Stimulated activated CD8-positive, alpha-beta memory T cell treated with anti-CD3 and anti-CD28 coated beads, Interleukin-4, amount 100 ng/mL, for 1 hour (primary cell): ENCODE data around the gene WTAP.

Experiments used
- DNase-seq, 2 donors: peaks; one replicate each; pipeline ENCODE4 v3.0.0-alpha.2; 2020; ENCODE audit warnings: low read depth in 2 of 2, low spot score in 1 of 2

Gene WTAP

GRCh38 chr6:159801935-159802334 lies 74.6 kb downstream of the WTAP start:
- DNase-seq: no peak

- DNase-seq: no peak
These were observed 77.2 kb downstream of the WTAP start for GRCh38 chr6:159804504-159804903.

- no peak for DNase-seq
These were observed 78.2 kb downstream of the WTAP start for GRCh38 chr6:159805440-159806020.
